Neural cell (in vitro differentiated cells): ENCODE measurements around the gene CD300H. TPM values are rescaled to one million over a fixed set of nuclear protein-coding genes. Genes with fewer than 3 reads are reported as not detected.

Source experiments
- H2AFZ ChIP-seq: fragments of 200-600, 300-800 bp; sonication (generic), shearing (Covaris generic); 2 replicates; pipeline ENCODE4 v1.6.0; 2014; ENCODE audit warnings: low read depth, mild to moderate bottlenecking, antibody characterized with exemption, low read length, moderate library complexity
- H3F3A ChIP-seq: fragments of 200-600 bp; shearing (Covaris generic); 2 replicates; pipeline ENCODE4 v1.6.1; 2016; ENCODE audit warnings: mild to moderate bottlenecking, moderate library complexity, mixed read lengths, antibody characterized with exemption, low read length; ENCODE audit not compliant: insufficient read depth, poor library complexity, severe bottlenecking
- H3K27ac ChIP-seq: fragments of 200-600, 300-800 bp; sonication (generic), shearing (Covaris generic); 2 replicates; pipeline ENCODE4 v1.5.1; 2014; ENCODE audit warnings: mild to moderate bottlenecking, low read length, moderate library complexity
- H3K27me3 ChIP-seq: fragments of 300-800, 200-600 bp; sonication (generic), shearing (Covaris generic); 2 replicates; pipeline ENCODE4 v1.6.0; 2014; ENCODE audit warnings: mild to moderate bottlenecking, low read depth, low read length, moderate library complexity; ENCODE audit not compliant: insufficient read depth
- H3K36me3 ChIP-seq: fragments of 300-800, 200-600 bp; sonication (generic), shearing (Covaris generic); 2 replicates; pipeline ENCODE4 v1.5.1; 2014; ENCODE audit warnings: mild to moderate bottlenecking, antibody characterized with exemption, low read length, moderate library complexity; ENCODE audit not compliant: insufficient read depth
- H3K4me2 ChIP-seq: fragments of 300-800, 200-600 bp; sonication (generic), shearing (Covaris generic); 2 replicates; pipeline ENCODE4 v1.6.0; 2014; ENCODE audit warnings: mild to moderate bottlenecking, low read length
- H3K4me3 ChIP-seq: fragments of 300-800, 200-600 bp; sonication (generic), shearing (Covaris generic); 2 replicates; pipeline ENCODE4 v1.5.1; 2014; ENCODE audit warnings: mild to moderate bottlenecking, low read length, moderate library complexity
- H3K79me2 ChIP-seq: fragments of 200-600 bp; shearing (Covaris generic); replicated peaks from 2 replicates; pipeline ENCODE4 v1.6.0; 2014; ENCODE audit warnings: mild to moderate bottlenecking, low read length, moderate library complexity; ENCODE audit not compliant: insufficient read depth
- H3K9ac ChIP-seq: fragments of 300-800, 200-600 bp; sonication (generic), shearing (Covaris generic); 2 replicates; pipeline ENCODE4 v1.6.1; 2016; ENCODE audit warnings: mild to moderate bottlenecking, low read length, mixed read lengths
- H3K9me2 ChIP-seq: fragments of 200-600 bp; shearing (Covaris generic); 2 replicates; pipeline ENCODE4 v1.6.1; 2016; ENCODE audit warnings: mild to moderate bottlenecking, low read length, mixed read lengths; ENCODE audit not compliant: insufficient read depth
- H3K9me3 ChIP-seq: fragments of 200-600, 300-800 bp; sonication (generic), shearing (Covaris generic); 2 replicates; pipeline ENCODE4 v1.6.1; 2016; ENCODE audit warnings: mild to moderate bottlenecking, mixed run types, low read length, moderate library complexity, mixed read lengths
- H4K20me1 ChIP-seq: fragments of 200-600 bp; shearing (Covaris generic); 2 replicates; pipeline ENCODE4 v1.6.1; 2016; ENCODE audit warnings: mild to moderate bottlenecking, mixed run types; ENCODE audit not compliant: insufficient read depth
- CTCF ChIP-seq: fragments of 450-650 bp; IDR thresholded peaks from 2 replicates; pipeline ENCODE4 v1.5.1; 2014; ENCODE audit warnings: antibody characterized with exemption, mild to moderate bottlenecking, moderate library complexity; ENCODE audit not compliant: poor library complexity, severe bottlenecking
- EP300 ChIP-seq: fragments of 450-650 bp; conservative IDR thresholded peaks from 2 replicates; pipeline ENCODE4 v1.6.1; 2014; ENCODE audit warnings: antibody characterized with exemption, mild to moderate bottlenecking, moderate library complexity; ENCODE audit not compliant: poor library complexity, severe bottlenecking
- EZH2 ChIP-seq: fragments of 200-600, 300-800 bp; shearing (Covaris generic), sonication (generic); IDR thresholded peaks from 2 replicates; pipeline ENCODE4 v1.6.1; 2014; ENCODE audit warnings: antibody characterized with exemption, low read length, borderline replicate concordance, mild to moderate bottlenecking; ENCODE audit not compliant: insufficient read depth, poor library complexity, severe bottlenecking
- MXI1 ChIP-seq: fragments of 450-650 bp; conservative IDR thresholded peaks from 2 replicates; pipeline ENCODE4 v1.6.1; 2014; ENCODE audit warnings: antibody characterized with exemption, mild to moderate bottlenecking; ENCODE audit not compliant: poor library complexity, severe bottlenecking
- POLR2AphosphoS5 ChIP-seq: IDR thresholded peaks from 2 replicates; pipeline ENCODE4 v1.6.1; 2012
- RAD21 ChIP-seq: fragments of 450-650 bp; conservative IDR thresholded peaks from 2 replicates; pipeline ENCODE4 v1.6.1; 2014; ENCODE audit warnings: antibody characterized with exemption, mild to moderate bottlenecking, moderate library complexity
- REST ChIP-seq: IDR thresholded peaks from 2 replicates; pipeline ENCODE4 v1.6.1; 2012; ENCODE audit warnings: borderline replicate concordance
- SMC3 ChIP-seq: fragments of 450-650 bp; conservative IDR thresholded peaks from 2 replicates; pipeline ENCODE4 v1.6.1; 2014; ENCODE audit warnings: antibody characterized with exemption, mild to moderate bottlenecking, moderate library complexity; ENCODE audit not compliant: poor library complexity
- TAF1 ChIP-seq: IDR thresholded peaks from 2 replicates; pipeline ENCODE4 v1.6.1; 2012; ENCODE audit warnings: low read depth
- polyA plus RNA-seq: library from polyadenylated mRNA; depleted of rRNA; stranded (reverse); fragments of >200 nt; gene quantifications from 2 replicates; pipeline ENCODE4 v1.2.3, GENCODE V29; 2014

The CD300H gene
- polyA plus RNA-seq, 1 donor from 2014 or later: not detected

- TF ChIP-seq EP300: no peak
- no peak for TF ChIP-seq SMC3
- TF ChIP-seq RAD21: no peak
- no peak for TF ChIP-seq CTCF
- TF ChIP-seq REST: no peak
- TF ChIP-seq POLR2AphosphoS5: no peak
- TF ChIP-seq MXI1: no peak
- no peak for TF ChIP-seq TAF1
- TF ChIP-seq EZH2: no peak
Measured at GRCh38 chr17:74522381-74523105, 44.8 kb downstream of the CD300H start.

GRCh38 chr17:74521701-74522201, 45.6 kb downstream of the CD300H start:
- no peak overlapping the region for H3K4me3 ChIP-seq
- H3F3A ChIP-seq: no peaks in the 10 kb centered on the region
- no peaks in the 10 kb centered on the region for H3K27me3 ChIP-seq
- H3K36me3 ChIP-seq: no peaks in the 10 kb centered on the region
- H2AFZ ChIP-seq: no peak overlapping the region
- H3K9me3 ChIP-seq: no peaks in the 10 kb centered on the region
- H3K4me2 ChIP-seq: no peak overlapping the region
- H3K9me2 ChIP-seq: no peaks in the 10 kb centered on the region
- TF ChIP-seq POLR2AphosphoS5: no peak
- no peak for TF ChIP-seq EZH2
- TF ChIP-seq EP300: no peak
- TF ChIP-seq SMC3: no peak
- no peak for TF ChIP-seq REST
- no peak for TF ChIP-seq RAD21
- TF ChIP-seq CTCF: no peak
- TF ChIP-seq TAF1: no peak
- no peak for TF ChIP-seq MXI1
- H4K20me1 ChIP-seq: no peaks in the 10 kb centered on the region
- H3K9ac ChIP-seq: no peak overlapping the region
- H3K79me2 ChIP-seq: no peaks in the 10 kb centered on the region
- H3K27ac ChIP-seq: no peak overlapping the region

More at GRCh38 chr17:74522381-74523105, 44.8 kb downstream of the CD300H start:
- no peak overlapping the region for H3K9ac ChIP-seq
- no peaks in the 10 kb centered on the region for H3K9me2 ChIP-seq
- no peak overlapping the region for H3K27ac ChIP-seq
- no peaks in the 10 kb centered on the region for H4K20me1 ChIP-seq
- no peak overlapping the region for H3K4me3 ChIP-seq
- H3F3A ChIP-seq: no peaks in the 10 kb centered on the region
- H3K79me2 ChIP-seq: no peaks in the 10 kb centered on the region
- no peaks in the 10 kb centered on the region for H3K27me3 ChIP-seq
- H3K36me3 ChIP-seq: no peaks in the 10 kb centered on the region
- no peaks in the 10 kb centered on the region for H3K9me3 ChIP-seq
- no peak overlapping the region for H3K4me2 ChIP-seq
- H2AFZ ChIP-seq: no peak overlapping the region
